Body of pancreas (tissue), 4 donors: ENCODE results near the gene ROR1. TPM values are rescaled to one million over a fixed set of nuclear protein-coding genes. Genes with fewer than 3 reads are reported as not detected.
A peak's percentile ranks its signal among the peaks of the same experiment; 100 is the strongest.

ENCODE experiments used
- ATAC-seq: fragments of 150-250 bp; one replicate; pipeline ENCODE4 v1.9.1; 2016
- DNase-seq, 4 donors: peaks; one replicate each; pipeline ENCODE4 v3.0.0-alpha.2; 2019
- H3K27ac ChIP-seq, 4 donors: fragments of 200-600 bp; sonication (generic); 1 replicate in 3 of 4; 2 replicates in 1 of 4; pipeline versions ENCODE4 v1.5.1 to v1.6.1; 2016 to 2019; ENCODE audit warnings: mild to moderate bottlenecking in 1 of 4, mixed read lengths in 1 of 4, moderate library complexity in 1 of 4
- H3K27me3 ChIP-seq, 2 donors: fragments of 200-600 bp; sonication (generic); one replicate each; pipeline ENCODE4 v1.6.0; 2016; ENCODE audit warnings: mild to moderate bottlenecking in 1 of 2
- H3K36me3 ChIP-seq, 2 donors: fragments of 200-600 bp; sonication (generic); replicated peaks in 1 of 2; 2 replicates each; pipeline ENCODE4 v1.5.1; 2016; ENCODE audit warnings: low read depth in 2 of 2; ENCODE audit not compliant: insufficient read depth in 1 of 2
- H3K4me1 ChIP-seq: fragments of 200-600 bp; sonication (generic); one replicate; pipeline ENCODE4 v1.6.0; 2016
- H3K4me3 ChIP-seq, 2 donors: fragments of 200-600 bp; sonication (generic); 1 replicate in 1 of 2; 2 replicates in 1 of 2; pipeline ENCODE4 v1.5.1; 2016 to 2019
- H3K9me3 ChIP-seq, 3 donors: fragments of 200-600 bp; sonication (generic); 1 replicate in 2 of 3; 2 replicates in 1 of 3; pipeline ENCODE4 v1.5.1; 2016
- CTCF ChIP-seq, 7 experiments: fragments of 450-650 bp in 4 of 7; fragments of 200-600 bp in 3 of 7; sonication (generic) in 3 of 7; IDR thresholded peaks; one replicate each; pipeline ENCODE4 v1.5.1; 2016 to 2019; ENCODE audit warnings: antibody characterized with exemption in 7 of 7
- POLR2A ChIP-seq, 3 donors: fragments of 450-650 bp; IDR thresholded peaks; one replicate each; pipeline ENCODE4 v1.6.1; 2016; ENCODE audit warnings: antibody characterized with exemption in 3 of 3, mild to moderate bottlenecking in 2 of 3
- WGBS, 2 donors: methylation state at CpG; one replicate each; pipeline ENCODE4 v1.1.5; 2017; 5-methylcytosine and 5-hydroxymethylcytosine counted together
- intact Hi-C: fragments of 100-400 bp; cut with DNase I; formaldehyde crosslinking; loops from one replicate; pipeline ENCODE4 v1.15.1; 2023
- total RNA-seq, 2 donors: library from RNA; depleted of rRNA; stranded (reverse); fragments of >200 nt; gene quantifications; one replicate each; pipeline ENCODE4 v1.1.0, GENCODE V29; 2016

ROR1 gene
- total RNA-seq, result 10 to 100 TPM; 26.7 to 56.0 TPM

DNA sequence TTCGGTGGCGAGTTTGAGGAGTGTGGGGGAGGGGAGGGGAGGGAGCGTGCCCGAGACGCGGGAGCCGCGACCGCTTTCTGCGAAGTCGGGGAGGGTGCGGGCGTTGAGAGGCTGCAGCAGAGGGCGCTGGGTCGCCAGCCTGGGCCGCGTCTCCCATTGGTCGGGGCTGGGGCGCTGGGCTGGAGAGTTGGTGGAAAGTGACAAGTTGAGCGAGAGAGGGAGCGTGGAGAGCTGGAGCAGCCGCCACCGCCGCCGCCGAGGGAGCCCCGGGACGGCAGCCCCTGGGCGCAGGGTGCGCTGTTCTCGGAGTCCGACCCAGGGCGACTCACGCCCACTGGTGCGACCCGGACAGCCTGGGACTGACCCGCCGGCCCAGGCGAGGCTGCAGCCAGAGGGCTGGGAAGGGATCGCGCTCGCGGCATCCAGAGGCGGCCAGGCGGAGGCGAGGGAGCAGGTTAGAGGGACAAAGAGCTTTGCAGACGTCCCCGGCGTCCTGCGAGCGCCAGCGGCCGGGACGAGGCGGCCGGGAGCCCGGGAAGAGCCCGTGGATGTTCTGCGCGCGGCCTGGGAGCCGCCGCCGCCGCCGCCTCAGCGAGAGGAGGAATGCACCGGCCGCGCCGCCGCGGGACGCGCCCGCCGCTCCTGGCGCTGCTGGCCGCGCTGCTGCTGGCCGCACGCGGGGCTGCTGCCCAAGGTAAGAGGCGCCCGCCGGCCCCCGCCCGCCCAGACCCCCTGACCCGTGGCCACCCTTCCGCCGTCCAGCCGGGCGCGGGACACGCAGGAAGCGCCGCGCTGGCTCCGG lies at the start of gene ROR1:
Gene ROR1, plus strand, starts transcription at position 203 of the 802 bp plus-strand sequence.
- DNase-seq, result peak; percentile 91 to 93 (median 92)
- intact Hi-C loops, result no loop called here
- WGBS, 2 donors, result 0% methylated on average over 14 to 92 of the region's 99 CpGs
- TF ChIP-seq POLR2A (IDR thresholded peaks at IDR 0.05) (peak; percentile 78 to 80 (median 79)), CTCF (IDR thresholded peaks at IDR 0.05) (peak; percentile 63 to 92 (median 85))
- Histone ChIP-seq H3K36me3 (no peaks in the 10 kb centered on the region), H3K9me3 (no peaks in the 10 kb centered on the region), H3K4me3 (peak within 1 kb of the TSS; percentile 64 to 84), H3K27me3 (no peaks in the 10 kb centered on the region), H3K27ac (peak within 1 kb of the TSS; percentile 80 to 95 (median 89)), H3K4me1 (peaks cover 36% of the 10 kb centered on the region)
- ATAC-seq, result peak; percentile 97

- DNase-seq (no peak), ATAC-seq (no peak)
- no peaks in the 10 kb centered on the region for H3K27me3 ChIP-seq
- intact Hi-C loops, result no loop called here
- 96 to 97% methylated on average over 3 of the region's 3 CpGs for WGBS, 2 donors
- H3K9me3 ChIP-seq, result no peaks in the 10 kb centered on the region
- TF ChIP-seq CTCF (IDR thresholded peaks at IDR 0.05) (no peak), POLR2A (IDR thresholded peaks at IDR 0.05) (no peak)
- no peak overlapping the region for H3K27ac ChIP-seq
- no peak overlapping the region for H3K4me3 ChIP-seq
- H3K36me3 ChIP-seq, result no peaks in the 10 kb centered on the region
- no peaks in the 10 kb centered on the region for H3K4me1 ChIP-seq
These were observed 49.4 kb upstream of the ROR1 start for GRCh38 chr1:63724375-63724899.

DNA sequence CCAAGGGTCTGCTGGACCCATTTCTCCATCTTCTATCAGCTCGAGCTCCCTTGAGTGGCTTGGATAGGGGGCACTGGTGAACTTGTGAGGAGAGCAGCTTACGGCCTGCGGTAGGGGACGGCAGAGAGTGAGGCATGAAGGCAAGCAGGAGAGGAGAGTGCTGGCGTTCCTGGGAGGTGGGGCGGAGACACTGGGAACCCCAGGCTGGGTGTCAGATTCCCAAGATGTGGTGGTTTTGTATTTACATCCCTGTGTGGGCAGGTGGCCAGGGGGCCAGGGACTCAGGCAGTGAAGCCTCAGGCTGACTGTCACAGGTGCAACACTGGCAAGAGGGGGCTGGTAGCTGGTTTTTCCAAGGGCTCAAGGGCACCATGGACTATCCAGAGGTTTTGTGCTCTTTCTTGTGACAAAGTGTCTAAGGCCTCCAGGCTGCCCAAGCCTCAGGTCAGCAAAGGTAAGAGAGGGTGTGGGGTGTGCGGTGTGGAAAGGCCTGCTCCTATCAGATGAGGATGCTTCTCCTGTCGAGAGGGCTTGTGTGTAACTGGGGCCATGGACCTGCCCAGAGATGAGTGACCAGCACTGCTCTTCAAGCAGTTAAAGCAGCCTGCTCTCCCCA lies 45.1 kb upstream of the ROR1 start:
- no peaks in the 10 kb centered on the region for H3K4me1 ChIP-seq
- intact Hi-C loops, result no loop called here
- no peak for ATAC-seq
- no peak for DNase-seq
- 91 to 95% methylated on average over 8 of the region's 8 CpGs for WGBS, 2 donors
- H3K27me3 ChIP-seq, result no peaks in the 10 kb centered on the region
- no peak for TF ChIP-seq CTCF (IDR thresholded peaks at IDR 0.05)
- no peak for TF ChIP-seq POLR2A (IDR thresholded peaks at IDR 0.05)
- H3K9me3 ChIP-seq, result no peaks in the 10 kb centered on the region
- H3K36me3 ChIP-seq, result no peaks in the 10 kb centered on the region
- H3K4me3 ChIP-seq, result no peak overlapping the region
- no peak overlapping the region for H3K27ac ChIP-seq

GRCh38 chr1:63729227-63729620 lies 44.6 kb upstream of the ROR1 start:
- no peaks in the 10 kb centered on the region for H3K9me3 ChIP-seq
- H3K27me3 ChIP-seq, result no peaks in the 10 kb centered on the region
- H3K4me1 ChIP-seq, result no peaks in the 10 kb centered on the region
- H3K4me3 ChIP-seq, result no peak overlapping the region
- DNase-seq, result no peak
- no peaks in the 10 kb centered on the region for H3K36me3 ChIP-seq
- no peak for TF ChIP-seq CTCF (IDR thresholded peaks at IDR 0.05)
- TF ChIP-seq POLR2A (IDR thresholded peaks at IDR 0.05), result no peak
- no peak overlapping the region for H3K27ac ChIP-seq
- intact Hi-C loops, result no loop called here
- WGBS, 2 donors, result 79 to 86% methylated on average over 5 of the region's 5 CpGs
- ATAC-seq, result no peak
